ENCODE data around the gene PPP2R2B.

Gene PPP2R2B

DNA sequence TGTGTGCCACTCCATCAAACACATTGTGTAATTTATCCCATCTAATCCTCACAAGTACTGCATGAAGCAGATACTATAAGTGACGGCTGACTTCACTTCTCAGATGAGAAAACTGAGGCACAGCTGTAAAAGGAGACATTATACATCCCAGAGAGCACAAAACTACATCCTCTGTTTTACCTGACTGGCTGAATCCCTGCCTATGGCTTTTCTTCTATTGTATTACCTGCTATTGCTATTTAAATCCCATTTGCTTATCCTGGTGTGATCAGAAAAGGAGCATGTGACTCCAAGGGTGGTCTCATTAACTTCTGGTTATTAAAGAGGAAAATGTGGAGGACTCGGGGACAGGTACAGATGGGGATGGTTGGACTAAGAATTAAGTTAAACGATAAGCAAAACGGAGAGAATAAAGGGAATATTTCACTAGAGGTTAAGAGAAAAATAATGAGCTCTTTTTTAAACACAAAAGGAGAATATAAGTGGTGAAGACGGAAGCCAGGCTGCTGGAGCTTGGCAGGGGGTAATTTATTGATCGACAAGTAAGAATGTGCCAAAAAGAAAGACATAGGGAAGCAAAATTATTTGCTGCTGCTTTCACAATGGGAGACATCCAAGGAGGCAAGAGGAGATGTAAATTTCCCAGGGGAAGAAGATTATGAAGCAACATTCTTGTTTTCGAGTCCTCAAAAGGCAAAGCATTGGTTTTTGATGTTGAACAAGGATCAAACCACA is 206.8 kb downstream of the PPP2R2B start:
- no peak overlapping the region for H3K4me3 ChIP-seq (ENCODE audit: low read depth, low read length)
- TF ChIP-seq, protein P1, sequence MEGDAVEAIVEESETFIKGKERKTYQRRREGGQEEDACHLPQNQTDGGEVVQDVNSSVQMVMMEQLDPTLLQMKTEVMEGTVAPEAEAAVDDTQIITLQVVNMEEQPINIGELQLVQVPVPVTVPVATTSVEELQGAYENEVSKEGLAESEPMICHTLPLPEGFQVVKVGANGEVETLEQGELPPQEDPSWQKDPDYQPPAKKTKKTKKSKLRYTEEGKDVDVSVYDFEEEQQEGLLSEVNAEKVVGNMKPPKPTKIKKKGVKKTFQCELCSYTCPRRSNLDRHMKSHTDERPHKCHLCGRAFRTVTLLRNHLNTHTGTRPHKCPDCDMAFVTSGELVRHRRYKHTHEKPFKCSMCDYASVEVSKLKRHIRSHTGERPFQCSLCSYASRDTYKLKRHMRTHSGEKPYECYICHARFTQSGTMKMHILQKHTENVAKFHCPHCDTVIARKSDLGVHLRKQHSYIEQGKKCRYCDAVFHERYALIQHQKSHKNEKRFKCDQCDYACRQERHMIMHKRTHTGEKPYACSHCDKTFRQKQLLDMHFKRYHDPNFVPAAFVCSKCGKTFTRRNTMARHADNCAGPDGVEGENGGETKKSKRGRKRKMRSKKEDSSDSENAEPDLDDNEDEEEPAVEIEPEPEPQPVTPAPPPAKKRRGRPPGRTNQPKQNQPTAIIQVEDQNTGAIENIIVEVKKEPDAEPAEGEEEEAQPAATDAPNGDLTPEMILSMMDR (IDR thresholded peaks at IDR 0.05; ENCODE audit: borderline replicate concordance, insufficient read depth, low read depth, low read length), result no peak

DNA sequence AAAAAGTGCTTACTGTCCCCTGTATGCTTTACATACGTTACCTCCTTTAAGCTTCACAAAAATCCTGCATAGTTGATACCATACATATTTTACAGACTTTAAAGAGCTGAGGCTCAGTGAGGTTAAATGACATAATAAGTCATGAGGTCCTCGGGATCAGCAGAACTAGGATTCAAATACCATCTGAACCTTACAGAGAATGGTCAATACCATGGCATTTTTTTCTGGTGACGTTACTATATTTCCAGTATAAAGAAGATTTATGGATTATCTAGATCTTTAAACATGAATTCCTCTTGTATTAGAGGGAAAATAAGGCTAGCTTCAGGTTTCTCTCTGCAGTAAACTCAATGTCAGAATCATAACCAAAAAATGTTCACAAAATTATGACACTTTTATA is 208.9 kb downstream of the PPP2R2B start:
- no peak overlapping the region for H3K4me3 ChIP-seq (ENCODE audit: low read depth, low read length)
- TF ChIP-seq, protein P1 (IDR thresholded peaks at IDR 0.05; ENCODE audit: borderline replicate concordance, insufficient read depth, low read depth, low read length), result no peak

DNA sequence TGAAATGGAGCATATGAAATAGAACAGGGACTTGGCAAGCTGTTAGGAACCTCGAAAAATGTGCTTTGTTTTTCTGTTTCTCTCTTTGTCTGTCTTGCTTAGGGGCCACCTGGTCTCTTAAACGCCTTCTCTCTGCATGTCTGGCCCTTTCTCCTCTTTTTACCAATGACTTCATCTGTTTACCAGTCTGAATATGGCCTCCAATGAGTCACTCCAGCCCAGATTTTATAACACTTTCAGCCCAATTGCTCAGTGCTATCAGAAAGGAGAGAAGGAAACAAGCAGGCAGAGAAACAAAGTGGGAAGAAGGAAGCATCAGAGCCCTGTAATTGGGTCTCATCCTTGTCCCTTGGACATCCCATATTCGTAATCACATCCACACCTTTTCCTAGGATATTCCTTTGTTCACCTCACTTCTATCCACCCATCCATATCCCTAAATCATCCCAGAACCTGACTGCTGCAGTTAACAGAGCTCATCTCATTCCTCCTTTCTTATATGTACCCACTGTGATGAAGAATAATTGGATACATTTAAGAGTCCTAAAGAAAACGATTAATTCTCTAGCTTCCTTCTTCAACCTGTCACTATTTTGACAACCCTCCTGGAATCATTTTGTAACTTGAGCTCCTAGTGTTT is 210.8 kb downstream of the PPP2R2B start:
- TF ChIP-seq, protein P1 (IDR thresholded peaks at IDR 0.05; ENCODE audit: borderline replicate concordance, insufficient read depth, low read depth, low read length), result no peak
- H3K4me3 ChIP-seq (ENCODE audit: low read depth, low read length), result no peak overlapping the region

DNA sequence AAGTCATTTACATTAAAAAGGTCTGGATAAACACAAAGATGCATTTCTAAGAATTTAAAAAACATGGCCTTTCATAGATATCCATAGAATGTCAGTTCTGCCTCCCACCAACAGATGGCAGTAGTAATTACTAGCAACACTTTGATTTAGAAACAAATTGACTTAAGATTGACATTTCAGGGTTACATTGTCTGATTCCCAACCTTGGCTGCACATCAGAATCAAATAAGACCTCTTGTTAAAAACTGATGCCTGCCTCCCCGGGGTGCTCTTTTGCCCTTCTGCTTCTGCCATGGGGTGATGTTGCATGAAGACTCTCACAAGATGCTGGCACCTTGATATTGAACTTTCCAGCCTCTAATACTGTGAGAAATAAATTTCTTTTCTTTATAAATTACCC is 216.3 kb downstream of the PPP2R2B start:
- H3K4me3 ChIP-seq (ENCODE audit: low read depth, low read length), result no peak overlapping the region
- TF ChIP-seq, protein P1 (IDR thresholded peaks at IDR 0.05; ENCODE audit: borderline replicate concordance, insufficient read depth, low read depth, low read length), result peak; percentile 47; the same call in 1 of the 2 replicates

DNA sequence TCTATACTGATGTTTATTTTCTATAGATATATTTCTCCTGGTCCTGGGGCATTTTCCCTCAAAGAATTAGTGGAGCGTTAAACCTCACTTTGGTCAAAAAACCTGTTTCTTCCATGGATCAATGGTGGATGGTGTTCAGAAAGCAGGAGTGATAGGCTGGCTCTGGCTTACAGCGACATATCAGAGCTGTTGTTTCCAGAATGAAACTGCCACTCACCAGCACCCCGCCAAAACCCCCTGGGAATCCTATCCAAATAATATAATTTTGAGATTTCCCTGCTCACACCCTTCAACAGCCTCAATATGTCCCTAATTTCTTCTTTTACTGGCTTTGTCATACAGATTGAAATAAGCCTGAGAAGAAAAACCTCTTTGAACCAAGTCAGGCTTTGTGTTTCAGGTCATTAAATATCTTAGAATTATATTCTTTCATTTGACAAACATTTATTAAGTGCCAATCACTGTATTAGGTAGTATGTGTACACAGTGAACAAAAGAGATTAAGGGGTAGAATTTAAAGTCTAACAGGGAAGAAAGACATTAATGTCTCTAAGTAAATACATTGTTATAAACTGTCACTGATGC is 218.1 kb downstream of the PPP2R2B start:
- no peak overlapping the region for H3K4me3 ChIP-seq (ENCODE audit: low read depth, low read length)
- TF ChIP-seq, protein P1 (IDR thresholded peaks at IDR 0.05; ENCODE audit: borderline replicate concordance, insufficient read depth, low read depth, low read length), result no peak

DNA sequence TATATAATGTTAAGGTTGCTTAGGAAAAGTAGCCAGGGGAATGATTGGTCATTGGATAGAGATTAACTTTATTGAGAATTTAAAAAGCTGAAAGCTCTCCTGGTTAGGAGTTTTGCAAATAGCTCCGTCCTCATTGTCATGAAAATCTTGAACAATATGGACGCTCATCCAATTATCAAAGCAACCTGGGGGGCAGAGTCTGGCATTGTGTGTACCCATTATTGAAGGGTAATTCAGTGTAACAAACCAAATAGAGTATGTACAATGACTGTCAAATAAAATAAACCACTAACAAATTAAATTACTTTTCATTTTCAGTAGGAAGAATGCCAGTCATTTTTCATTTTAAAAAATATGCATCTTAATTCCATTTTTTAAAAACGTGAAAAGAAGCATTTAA is 218.6 kb downstream of the PPP2R2B start:
- no peak overlapping the region for H3K4me3 ChIP-seq (ENCODE audit: low read depth, low read length)
- TF ChIP-seq, protein P1 (IDR thresholded peaks at IDR 0.05; ENCODE audit: borderline replicate concordance, insufficient read depth, low read depth, low read length), result no peak
